Hematopoietic multipotent progenitor cell treated with erythropoietin and hydrocortisone succinate and interleukin-3 and kit ligand, for 17 days (in vitro differentiated cells): ENCODE results near the gene FAM240A.
A peak's percentile ranks its signal among the peaks of the same experiment; 100 is the strongest.
"Not testable (repeated sequence)": the region's sequence is repeated elsewhere in the genome, so short reads cannot be mapped to it uniquely, and the experiment has no call there.

Experiments used
- DNase-seq: peaks from one replicate; pipeline ENCODE4 v3.0.0-alpha.2; 2015; ENCODE audit warnings: low spot score

The FAM240A gene

GRCh38 chr3:46612324-46612723 lies at the start of gene FAM240A:
Gene FAM240A, plus strand, starts transcription at chr3:46612525. Its CDS starts 159 bp downstream, at chr3:46612684.
- no peak for DNase-seq

- DNase-seq, result peak; percentile 38
These were observed 47.9 kb upstream of the FAM240A start for GRCh38 chr3:46564190-46565021.

- no peak for DNase-seq
These were observed 47.2 kb upstream of the FAM240A start for GRCh38 chr3:46565077-46565476.

GRCh38 chr3:46565607-46566039 lies 46.7 kb upstream of the FAM240A start:
- DNase-seq, result peak; percentile 70

- DNase-seq, result peak; percentile 85
These were observed 46.2 kb upstream of the FAM240A start, which contains the start of gene LRRC2 for GRCh38 chr3:46566040-46566641. Gene LRRC2, minus strand, starts transcription at chr3:46566302. Its CDS starts 14,711 bp downstream, at chr3:46551591.

- no peak for DNase-seq
These were observed 40.6 kb upstream of the FAM240A start for GRCh38 chr3:46571684-46572083.

- DNase-seq, result no peak
These were observed 38.6 kb upstream of the FAM240A start for GRCh38 chr3:46573701-46574100.

GRCh38 chr3:46574243-46574646 lies 38.1 kb upstream of the FAM240A start:
- no peak for DNase-seq

GRCh38 chr3:46574881-46575576 lies 37.3 kb upstream of the FAM240A start:
- no peak for DNase-seq

- no peak for DNase-seq
These were observed 36.6 kb upstream of the FAM240A start for GRCh38 chr3:46575577-46576222.

GRCh38 chr3:46576386-46576785 lies 35.9 kb upstream of the FAM240A start:
- DNase-seq, result no peak

GRCh38 chr3:46576879-46577278 lies 35.4 kb upstream of the FAM240A start:
- no peak for DNase-seq

GRCh38 chr3:46577580-46578249 lies 34.6 kb upstream of the FAM240A start:
- DNase-seq, result not testable (repeated sequence)

GRCh38 chr3:46578973-46579755 lies 33.2 kb upstream of the FAM240A start:
- no peak for DNase-seq

- no peak for DNase-seq
These were observed 32.5 kb upstream of the FAM240A start for GRCh38 chr3:46579756-46580286.

- DNase-seq, result no peak
These were observed 31.6 kb upstream of the FAM240A start for GRCh38 chr3:46580675-46581074.

- no peak for DNase-seq
These were observed 27.5 kb upstream of the FAM240A start for GRCh38 chr3:46584598-46585467.

- no peak for DNase-seq
These were observed 26.3 kb upstream of the FAM240A start for GRCh38 chr3:46585799-46586693.
